Sigmoid colon (tissue), 7 donors: ENCODE results near the gene SP6. TPM values are rescaled to one million over a fixed set of nuclear protein-coding genes. Genes with fewer than 3 reads are reported as not detected.

Experiments used
- DNase-seq: peaks from one replicate; pipeline ENCODE4 v3.0.0-alpha.2; 2019
- H3K27ac ChIP-seq, 4 donors: fragments of 200-600 bp; sonication (generic); one replicate each; pipeline ENCODE4 v1.5.1; 2016 to 2019; ENCODE audit warnings: mild to moderate bottlenecking in 1 of 4
- H3K27me3 ChIP-seq, 3 donors: fragments of 200-600 bp; sonication (generic); one replicate each; pipeline ENCODE4 v1.5.1; 2019; ENCODE audit warnings: mild to moderate bottlenecking in 1 of 3
- H3K36me3 ChIP-seq, 4 donors: fragments of 200-600 bp; sonication (generic); one replicate each; pipeline ENCODE4 v1.5.1; 2016 to 2019
- H3K4me1 ChIP-seq, 4 donors: fragments of 200-600 bp; sonication (generic); one replicate each; pipeline ENCODE4 v1.5.1; 2017 to 2019
- H3K4me3 ChIP-seq, 4 donors: fragments of 200-600 bp; sonication (generic); one replicate each; pipeline ENCODE4 v1.5.1; 2017 to 2019; ENCODE audit warnings: mild to moderate bottlenecking in 2 of 4, moderate library complexity in 1 of 4
- H3K9me3 ChIP-seq, 4 donors: fragments of 200-600 bp in 3 of 4; sonication (generic) in 3 of 4; one replicate each; pipeline versions ENCODE4 v1.5.1 to v1.6.1; 2013 to 2019
- EP300 ChIP-seq, 4 donors: sonication (generic); formaldehyde crosslinking; IDR thresholded peaks; one replicate each; pipeline ENCODE4 v1.6.1; 2017; ENCODE audit warnings: antibody characterized with exemption in 4 of 4
- POLR2A ChIP-seq, 2 donors: fragments of 450-650 bp; IDR thresholded peaks; one replicate each; pipeline ENCODE4 v1.6.1; 2016; ENCODE audit warnings: antibody characterized with exemption in 2 of 2, mild to moderate bottlenecking in 2 of 2, moderate library complexity in 2 of 2
- POLR2AphosphoS5 ChIP-seq, 4 donors: sonication (generic); formaldehyde crosslinking; IDR thresholded peaks; one replicate each; pipeline ENCODE4 v1.6.1; 2017; ENCODE audit warnings: antibody characterized with exemption in 4 of 4
- WGBS, 2 donors: extraction: QIAGEN DNeasy Blood & Tissue Kit; methylation state at CpG; one replicate each; pipeline ENCODE4 v1.1.7; 2013; 5-methylcytosine and 5-hydroxymethylcytosine counted together
- intact Hi-C: fragments of 100-400 bp; cut with DNase I; formaldehyde crosslinking; loops from one replicate; pipeline ENCODE4 v1.15.1; 2023
- polyA plus RNA-seq, 3 donors: library from polyadenylated mRNA; stranded (reverse); fragments of 200-250 nt; gene quantifications; one replicate each; pipeline ENCODE4 v1.2.3, GENCODE V29; 2013
- total RNA-seq, 4 donors: library from RNA; depleted of rRNA; stranded (reverse); fragments of >200 nt; gene quantifications; one replicate each; pipeline ENCODE4 v1.1.0, GENCODE V29; 2016
- TF ChIP-seq, protein P1 (sequence below), 4 experiments: fragments of 450-650 bp in 3 of 4; fragments of 200-600 bp in 1 of 4; IDR thresholded peaks; one replicate each; pipeline ENCODE4 v1.5.1; 2016 to 2019; ENCODE audit warnings: antibody characterized with exemption in 4 of 4, mild to moderate bottlenecking in 3 of 4, moderate library complexity in 2 of 4
- donor health status: healthy with polysubstance abuse.
- donor health status: Bipolar disorder and iron deficiency.
- donor health status: healthy.

The SP6 gene
- total and polyA plus RNA-seq, 7 donors, result 0.16 to 18.8 (median 2.3) TPM; not detected in 3

DNA sequence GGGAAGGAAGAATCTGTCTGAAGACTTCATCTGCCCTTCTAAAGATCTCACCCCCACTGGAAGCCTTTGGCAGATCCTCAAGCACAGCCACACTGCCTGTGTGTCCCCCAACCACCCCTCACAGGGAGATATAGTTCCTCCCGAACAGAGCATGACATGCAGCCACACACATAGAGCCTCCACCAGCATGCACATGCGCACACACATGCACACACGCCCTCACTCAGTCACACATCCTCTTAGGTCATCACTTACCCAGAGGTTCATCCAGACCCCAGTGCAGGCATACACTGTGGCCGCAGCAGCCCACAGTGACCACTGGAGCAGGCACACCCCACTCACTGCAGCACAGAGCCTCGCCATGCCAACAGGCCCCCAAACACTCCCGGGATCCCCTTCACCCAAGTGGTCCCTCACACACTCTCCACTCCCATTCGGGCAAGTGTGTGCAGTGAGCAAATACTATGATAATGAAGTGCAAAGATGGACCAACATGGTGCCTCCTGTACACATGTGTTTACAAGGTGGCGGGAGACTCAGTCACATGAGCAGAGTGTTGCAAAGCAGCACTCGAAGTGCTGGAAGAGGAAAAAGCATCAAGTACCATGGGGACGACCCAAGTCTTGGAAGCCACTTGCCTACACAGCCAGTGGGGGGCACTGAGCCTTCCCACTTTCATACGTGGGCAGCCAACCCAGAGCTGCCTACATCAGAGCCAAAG, 17.0 kb upstream of the SP6 start:
- no peak for DNase-seq
- intact Hi-C loops, result no loop called here
- H3K27me3 ChIP-seq, result peaks cover 7 to 74% (median 30%) of the 10 kb centered on the region in 3 donors
- H3K27ac ChIP-seq, result no peak overlapping the region
- no peaks in the 10 kb centered on the region for H3K36me3 ChIP-seq
- H3K4me1 ChIP-seq, result peaks cover 0 to 6% (median 2%) of the 10 kb centered on the region in 4 donors
- TF ChIP-seq EP300 (IDR thresholded peaks at IDR 0.05) (no peak), POLR2A (IDR thresholded peaks at IDR 0.05) (no peak), POLR2AphosphoS5 (IDR thresholded peaks at IDR 0.05) (no peak)
- TF ChIP-seq, protein P1, sequence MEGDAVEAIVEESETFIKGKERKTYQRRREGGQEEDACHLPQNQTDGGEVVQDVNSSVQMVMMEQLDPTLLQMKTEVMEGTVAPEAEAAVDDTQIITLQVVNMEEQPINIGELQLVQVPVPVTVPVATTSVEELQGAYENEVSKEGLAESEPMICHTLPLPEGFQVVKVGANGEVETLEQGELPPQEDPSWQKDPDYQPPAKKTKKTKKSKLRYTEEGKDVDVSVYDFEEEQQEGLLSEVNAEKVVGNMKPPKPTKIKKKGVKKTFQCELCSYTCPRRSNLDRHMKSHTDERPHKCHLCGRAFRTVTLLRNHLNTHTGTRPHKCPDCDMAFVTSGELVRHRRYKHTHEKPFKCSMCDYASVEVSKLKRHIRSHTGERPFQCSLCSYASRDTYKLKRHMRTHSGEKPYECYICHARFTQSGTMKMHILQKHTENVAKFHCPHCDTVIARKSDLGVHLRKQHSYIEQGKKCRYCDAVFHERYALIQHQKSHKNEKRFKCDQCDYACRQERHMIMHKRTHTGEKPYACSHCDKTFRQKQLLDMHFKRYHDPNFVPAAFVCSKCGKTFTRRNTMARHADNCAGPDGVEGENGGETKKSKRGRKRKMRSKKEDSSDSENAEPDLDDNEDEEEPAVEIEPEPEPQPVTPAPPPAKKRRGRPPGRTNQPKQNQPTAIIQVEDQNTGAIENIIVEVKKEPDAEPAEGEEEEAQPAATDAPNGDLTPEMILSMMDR (IDR thresholded peaks at IDR 0.05), result no peak
- WGBS, 2 donors, result 91 to 93% methylated on average over 11 of the region's 11 CpGs
- no peaks in the 10 kb centered on the region for H3K9me3 ChIP-seq
- no peak overlapping the region for H3K4me3 ChIP-seq

DNA sequence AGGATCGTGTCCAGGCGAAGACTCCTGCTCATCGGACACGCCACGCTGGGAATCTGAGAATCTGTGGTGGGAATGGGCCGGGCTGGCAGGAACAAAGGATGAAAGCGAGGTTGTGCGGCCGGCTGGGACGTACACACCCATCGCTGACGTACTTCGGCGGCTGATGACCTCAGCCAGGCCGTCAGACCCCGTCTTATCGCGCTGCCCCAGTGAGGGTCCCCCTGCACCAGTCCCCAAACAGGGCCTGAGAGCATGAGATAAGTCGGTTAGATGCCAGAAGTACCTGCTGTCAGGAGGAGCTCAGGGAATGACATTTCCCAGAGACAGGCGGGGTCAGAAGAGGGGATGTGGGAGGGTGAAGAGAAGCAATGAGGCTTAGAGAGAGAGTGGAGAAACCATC, 16.0 kb upstream of the SP6 start:
- intact Hi-C loops, result no loop called here
- TF ChIP-seq, protein P1 (IDR thresholded peaks at IDR 0.05), result no peak
- TF ChIP-seq POLR2AphosphoS5 (IDR thresholded peaks at IDR 0.05) (no peak), POLR2A (IDR thresholded peaks at IDR 0.05) (no peak), EP300 (IDR thresholded peaks at IDR 0.05) (no peak)
- Histone ChIP-seq H3K27ac (no peak overlapping the region), H3K4me1 (no peaks in the 10 kb centered on the region), H3K4me3 (no peak overlapping the region), H3K27me3 (peaks cover 0 to 64% (median 19%) of the 10 kb centered on the region in 3 donors), H3K9me3 (no peaks in the 10 kb centered on the region), H3K36me3 (no peaks in the 10 kb centered on the region)
- DNase-seq, result no peak
- 80 to 89% methylated on average over 20 of the region's 20 CpGs for WGBS, 2 donors

DNA sequence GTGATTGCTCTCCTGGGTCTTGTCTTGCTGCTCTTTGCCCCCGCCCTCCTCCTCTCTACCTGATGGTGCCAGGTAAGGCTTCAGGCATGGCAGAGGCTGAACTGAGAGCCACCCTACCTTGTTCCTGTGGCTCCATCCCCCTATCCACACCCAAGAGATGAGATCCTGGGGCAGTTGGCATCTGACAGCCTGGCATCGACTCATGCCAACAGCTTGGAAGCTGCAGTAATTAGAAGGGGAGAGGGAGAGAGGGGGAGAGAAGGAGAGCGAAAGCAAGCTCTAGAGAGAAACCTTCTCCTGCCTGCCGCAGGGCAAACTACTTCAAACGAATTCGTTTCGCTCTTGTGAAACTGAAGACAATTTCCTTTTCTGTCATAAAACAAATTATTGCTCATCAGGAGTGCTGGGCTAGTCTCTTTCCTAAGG, 13.8 kb upstream of the SP6 start:
- H3K4me3 ChIP-seq, result no peak overlapping the region
- H3K27me3 ChIP-seq, result peaks cover 0 to 54% (median 18%) of the 10 kb centered on the region in 3 donors
- 7 to 32% methylated on average over 7 of the region's 7 CpGs for WGBS, 2 donors
- intact Hi-C loops, result no loop called here
- H3K27ac ChIP-seq, result no peak overlapping the region
- no peaks in the 10 kb centered on the region for H3K9me3 ChIP-seq
- no peaks in the 10 kb centered on the region for H3K4me1 ChIP-seq
- no peak for TF ChIP-seq POLR2AphosphoS5 (IDR thresholded peaks at IDR 0.05)
- TF ChIP-seq, protein P1 (IDR thresholded peaks at IDR 0.05), result no peak
- no peak for TF ChIP-seq POLR2A (IDR thresholded peaks at IDR 0.05)
- TF ChIP-seq EP300 (IDR thresholded peaks at IDR 0.05), result no peak
- DNase-seq, result no peak
- no peaks in the 10 kb centered on the region for H3K36me3 ChIP-seq

DNA sequence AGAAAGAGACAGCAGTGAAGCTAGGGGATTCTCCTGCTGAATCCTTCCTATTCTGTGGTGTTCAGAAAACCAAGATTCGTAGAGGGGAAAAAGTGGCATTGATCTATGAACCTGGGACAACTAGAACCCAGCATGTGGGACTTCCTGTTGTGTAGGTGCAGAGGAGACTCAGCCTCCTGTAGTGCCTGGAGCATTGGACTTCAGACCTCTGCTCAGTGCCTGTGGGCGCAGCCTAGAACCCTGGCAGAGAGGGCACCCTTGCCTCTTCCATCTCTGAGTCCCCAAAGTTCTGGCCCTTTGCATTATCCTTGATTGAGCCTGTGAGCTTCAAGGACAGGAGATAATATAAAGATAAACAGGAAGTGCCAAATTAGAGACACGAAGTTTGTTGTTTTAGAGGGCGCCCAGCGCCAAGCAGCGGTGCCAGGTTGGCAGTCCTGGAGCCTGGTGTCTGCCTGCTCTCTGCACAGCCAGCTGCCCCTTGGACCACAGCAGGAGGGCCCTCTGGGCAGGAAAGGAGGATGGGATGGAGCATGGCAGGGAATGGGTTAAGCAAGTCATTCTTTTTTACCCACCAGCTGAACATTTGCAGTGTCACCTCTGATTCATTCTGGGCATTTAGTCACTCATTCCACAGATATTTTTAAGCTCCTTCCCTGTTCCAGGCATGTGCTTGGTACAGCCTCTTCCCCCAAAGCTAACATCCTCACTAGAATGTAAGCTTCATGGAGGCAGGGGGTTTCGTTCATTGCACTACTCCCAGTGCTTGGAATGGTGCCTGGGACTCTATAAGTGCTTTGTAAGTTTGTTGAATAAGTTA, 11.9 kb upstream of the SP6 start:
- peaks cover 0 to 49% (median 24%) of the 10 kb centered on the region in 3 donors for H3K27me3 ChIP-seq
- no peak for TF ChIP-seq POLR2A (IDR thresholded peaks at IDR 0.05)
- TF ChIP-seq, protein P1 (IDR thresholded peaks at IDR 0.05), result no peak
- no peak for TF ChIP-seq EP300 (IDR thresholded peaks at IDR 0.05)
- no peak for TF ChIP-seq POLR2AphosphoS5 (IDR thresholded peaks at IDR 0.05)
- H3K4me3 ChIP-seq, result no peak overlapping the region
- H3K36me3 ChIP-seq, result no peaks in the 10 kb centered on the region
- intact Hi-C loops, result no loop called here
- WGBS, 2 donors, result 48 to 75% methylated on average over 7 of the region's 7 CpGs
- H3K9me3 ChIP-seq, result no peaks in the 10 kb centered on the region
- no peak overlapping the region for H3K27ac ChIP-seq
- H3K4me1 ChIP-seq, result no peaks in the 10 kb centered on the region
- DNase-seq, result no peak
